HG03520 (cell line): ENCODE results near the gene DAB2IP.
A peak's percentile ranks its signal among the peaks of the same experiment; 100 is the strongest.

ENCODE experiments used
- ATAC-seq: cut with Tn5 transposase; IDR thresholded peaks from one replicate; pipeline ENCODE4 v1.9.1; 2021; ENCODE audit warnings: mild to moderate bottlenecking, moderate library complexity; ENCODE audit not compliant: unreplicated experiment

DAB2IP gene

GRCh38 chr9:121741228-121741918, 89.9 kb downstream of the DAB2IP start:
- peak; percentile 30 for ATAC-seq

- peak; percentile 55 for ATAC-seq
Measured at GRCh38 chr9:121741919-121742283, 90.5 kb downstream of the DAB2IP start.

GRCh38 chr9:121742923-121743322, 91.5 kb downstream of the DAB2IP start:
- ATAC-seq = no peak

GRCh38 chr9:121743441-121744001, 92.1 kb downstream of the DAB2IP start:
- ATAC-seq = no peak

- no peak for ATAC-seq
Measured at GRCh38 chr9:121744002-121744686, 92.7 kb downstream of the DAB2IP start.

GRCh38 chr9:121744687-121745395, 93.4 kb downstream of the DAB2IP start:
- no peak for ATAC-seq

- no peak for ATAC-seq
Measured at GRCh38 chr9:121745396-121745695, 93.9 kb downstream of the DAB2IP start.

GRCh38 chr9:121746411-121746810, 95.0 kb downstream of the DAB2IP start:
- no peak for ATAC-seq

GRCh38 chr9:121746866-121747265, 95.4 kb downstream of the DAB2IP start:
- no peak for ATAC-seq

GRCh38 chr9:121748074-121748473, 96.6 kb downstream of the DAB2IP start:
- ATAC-seq = no peak

GRCh38 chr9:121748727-121749423, 97.4 kb downstream of the DAB2IP start:
- no peak for ATAC-seq

GRCh38 chr9:121749614-121750013, 98.2 kb downstream of the DAB2IP start:
- ATAC-seq = no peak

- ATAC-seq = no peak
Measured at GRCh38 chr9:121750259-121750714, 98.9 kb downstream of the DAB2IP start.

GRCh38 chr9:121750715-121751623, 99.5 kb downstream of the DAB2IP start:
- no peak for ATAC-seq

GRCh38 chr9:121751686-121752445, 100.4 kb downstream of the DAB2IP start:
- no peak for ATAC-seq

- ATAC-seq = no peak
Measured at GRCh38 chr9:121752929-121753328, 101.5 kb downstream of the DAB2IP start.

GRCh38 chr9:121753802-121754654, 102.6 kb downstream of the DAB2IP start:
- ATAC-seq = no peak

GRCh38 chr9:121754655-121755436, 103.4 kb downstream of the DAB2IP start:
- no peak for ATAC-seq
